Panc1 (cell line): ENCODE results near the gene ALLC. TPM values are rescaled to one million over a fixed set of nuclear protein-coding genes. Genes with fewer than 3 reads are reported as not detected.
A peak's percentile ranks its signal among the peaks of the same experiment; 100 is the strongest.

ENCODE experiments used
- ATAC-seq: fragments of 200-7000 bp; cut with Tn5 transposase; 2 replicates; pipeline ENCODE4 v1.9.1; 2020; ENCODE audit warnings: mild to moderate bottlenecking, moderate library complexity
- BruUV-seq: library from RNA; stranded (reverse); fragments of 400-500 nt; replicated peaks from 2 replicates; lab custom pipeline; 2021; lab: Mats Ljungman, UMichigan
- CTCF ChIA-PET: fragments of 300-600 bp; sonication (Branson Sonifier 250); formaldehyde crosslinking; loops from one replicate; lab custom pipeline; 2022; ENCODE audit warnings: antibody characterized with exemption; lab: Charles Lee
- POLR2A ChIA-PET: fragments of 300-600 bp; sonication (Branson Sonifier 250); formaldehyde crosslinking; loops from one replicate; lab custom pipeline; 2022; ENCODE audit warnings: antibody characterized with exemption; lab: Charles Lee
- DNase-seq: peaks from one replicate; pipeline ENCODE4 v3.0.0-alpha.2; 2010; ENCODE audit warnings: low read depth, low spot score
- H3K27ac ChIP-seq: 2 replicates; pipeline ENCODE4 v1.5.1; 2011; ENCODE audit warnings: mild to moderate bottlenecking, low read length, inconsistent platforms
- H3K27me3 ChIP-seq: fragments of 200-500 bp; sonication (Bioruptor generic); 2 replicates; pipeline ENCODE4 v1.6.0; 2014; ENCODE audit warnings: low read length, inconsistent platforms; ENCODE audit not compliant: control insufficient read depth, insufficient read depth
- H3K36me3 ChIP-seq: fragments of 200-500 bp; sonication (Bioruptor generic); 2 replicates; pipeline ENCODE4 v1.5.1; 2014; ENCODE audit warnings: inconsistent platforms, mild to moderate bottlenecking, low read length, moderate library complexity; ENCODE audit not compliant: control insufficient read depth, insufficient read depth
- H3K4me1 ChIP-seq: 2 replicates; pipeline ENCODE4 v1.5.1; 2011; ENCODE audit warnings: inconsistent platforms, mild to moderate bottlenecking, low read length, moderate library complexity; ENCODE audit not compliant: control insufficient read depth, insufficient read depth
- H3K4me3 ChIP-seq, 2 experiments: 2 replicates each; pipeline ENCODE4 v1.5.1; 2011 to 2012; ENCODE audit warnings: low read depth in 2 of 2, low read length in 2 of 2, mild to moderate bottlenecking in 2 of 2, inconsistent platforms in 1 of 2, moderate library complexity in 1 of 2
- H3K9me3 ChIP-seq: fragments of 200-500 bp; sonication (Bioruptor generic); 2 replicates; pipeline ENCODE4 v1.5.1; 2014; ENCODE audit warnings: low read depth, mild to moderate bottlenecking, inconsistent platforms, low read length, moderate library complexity; ENCODE audit not compliant: control insufficient read depth, insufficient read depth
- CTCF ChIP-seq: fragments of 450-650 bp; IDR thresholded peaks from 2 replicates; pipeline ENCODE4 v1.5.1; 2017; ENCODE audit warnings: mild to moderate bottlenecking
- POLR2AphosphoS5 ChIP-seq: IDR thresholded peaks from 2 replicates; pipeline ENCODE4 v1.6.1; 2012; ENCODE audit warnings: mild to moderate bottlenecking, low read depth, low read length, moderate library complexity
- SIN3A ChIP-seq: IDR thresholded peaks from 2 replicates; pipeline ENCODE4 v1.6.1; 2012; ENCODE audit warnings: low read depth, mild to moderate bottlenecking, low read length, moderate library complexity, borderline replicate concordance; ENCODE audit not compliant: insufficient read depth
- TCF7L2 ChIP-seq: IDR thresholded peaks from 2 replicates; pipeline ENCODE4 v1.6.1; 2011; ENCODE audit warnings: mild to moderate bottlenecking, low read depth, low read length, inconsistent platforms
- in situ Hi-C: cut with HindIII; loops from 2 replicates; pipeline ENCODE4 v1.10.0; 2016; ENCODE audit warnings: low sequenced_read_pairs, low pct_unique_long_range_greater_than_20kb
- intact Hi-C: fragments of 100-400 bp; cut with micrococcal nuclease; formaldehyde crosslinking; loops from one replicate; pipeline ENCODE4 v1.10.0; 2022; ENCODE audit not compliant: unreplicated experiment
- total RNA-seq: library from RNA; stranded (reverse); gene quantifications from one replicate; pipeline ENCODE4 v1.2.1, GENCODE V29; 2021; ENCODE audit not compliant: unreplicated experiment
- TF ChIP-seq, protein P1 (sequence below), 2 experiments: IDR thresholded peaks; 2 replicates each; pipeline ENCODE4 v1.6.1; 2011 to 2012; ENCODE audit warnings: low read depth in 2 of 2, control low read depth in 1 of 2, low read length in 1 of 2, mild to moderate bottlenecking in 1 of 2, moderate library complexity in 1 of 2; ENCODE audit not compliant: insufficient read depth in 1 of 2

Gene ALLC
- total RNA-seq, 1 experiment from 2014 or later: not detected

- Histone ChIP-seq H3K4me3 (no peak overlapping the region), H3K27me3 (peaks cover 12% of the 10 kb centered on the region), H3K27ac (no peak overlapping the region), H3K4me1 (no peaks in the 10 kb centered on the region), H3K9me3 (no peaks in the 10 kb centered on the region), H3K36me3 (no peaks in the 10 kb centered on the region)
- peak; percentile 7 for DNase-seq
- in situ Hi-C loops: no loop called here
- ATAC-seq: peak; percentile 78
- POLR2A ChIA-PET: no interaction called here
- peak; percentile 71 for TF ChIP-seq CTCF
- no peak for TF ChIP-seq TCF7L2
- CTCF ChIA-PET: interaction anchor here (1.1 to 1.3 kb wide), 2 partner anchors 36 to 88 kb away, joined by 5 read pairs; no protein-coding TSS in a partner anchor
- BruUV-seq: no TSS peak
- intact Hi-C loops: no loop called here
Observed at GRCh38 chr2:3692375-3692774, 34.4 kb downstream of the ALLC start.

- no peak for DNase-seq
- no peak overlapping the region for H3K27ac ChIP-seq
- ChIA-PET CTCF (no interaction called here), POLR2A (no interaction called here)
- ATAC-seq: no peak
- no peaks in the 10 kb centered on the region for H3K9me3 ChIP-seq
- in situ Hi-C loops: no loop called here
- H3K4me1 ChIP-seq: no peaks in the 10 kb centered on the region
- no TSS peak for BruUV-seq
- intact Hi-C loops: no loop called here
- H3K4me3 ChIP-seq: no peak overlapping the region
- H3K36me3 ChIP-seq: no peaks in the 10 kb centered on the region
- H3K27me3 ChIP-seq: peaks cover 12% of the 10 kb centered on the region
- no peak for TF ChIP-seq SIN3A
- TF ChIP-seq, protein P1, sequence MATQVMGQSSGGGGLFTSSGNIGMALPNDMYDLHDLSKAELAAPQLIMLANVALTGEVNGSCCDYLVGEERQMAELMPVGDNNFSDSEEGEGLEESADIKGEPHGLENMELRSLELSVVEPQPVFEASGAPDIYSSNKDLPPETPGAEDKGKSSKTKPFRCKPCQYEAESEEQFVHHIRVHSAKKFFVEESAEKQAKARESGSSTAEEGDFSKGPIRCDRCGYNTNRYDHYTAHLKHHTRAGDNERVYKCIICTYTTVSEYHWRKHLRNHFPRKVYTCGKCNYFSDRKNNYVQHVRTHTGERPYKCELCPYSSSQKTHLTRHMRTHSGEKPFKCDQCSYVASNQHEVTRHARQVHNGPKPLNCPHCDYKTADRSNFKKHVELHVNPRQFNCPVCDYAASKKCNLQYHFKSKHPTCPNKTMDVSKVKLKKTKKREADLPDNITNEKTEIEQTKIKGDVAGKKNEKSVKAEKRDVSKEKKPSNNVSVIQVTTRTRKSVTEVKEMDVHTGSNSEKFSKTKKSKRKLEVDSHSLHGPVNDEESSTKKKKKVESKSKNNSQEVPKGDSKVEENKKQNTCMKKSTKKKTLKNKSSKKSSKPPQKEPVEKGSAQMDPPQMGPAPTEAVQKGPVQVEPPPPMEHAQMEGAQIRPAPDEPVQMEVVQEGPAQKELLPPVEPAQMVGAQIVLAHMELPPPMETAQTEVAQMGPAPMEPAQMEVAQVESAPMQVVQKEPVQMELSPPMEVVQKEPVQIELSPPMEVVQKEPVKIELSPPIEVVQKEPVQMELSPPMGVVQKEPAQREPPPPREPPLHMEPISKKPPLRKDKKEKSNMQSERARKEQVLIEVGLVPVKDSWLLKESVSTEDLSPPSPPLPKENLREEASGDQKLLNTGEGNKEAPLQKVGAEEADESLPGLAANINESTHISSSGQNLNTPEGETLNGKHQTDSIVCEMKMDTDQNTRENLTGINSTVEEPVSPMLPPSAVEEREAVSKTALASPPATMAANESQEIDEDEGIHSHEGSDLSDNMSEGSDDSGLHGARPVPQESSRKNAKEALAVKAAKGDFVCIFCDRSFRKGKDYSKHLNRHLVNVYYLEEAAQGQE (IDR thresholded peaks at IDR 0.05; ENCODE audit: insufficient read depth in 1 of 2, low read depth in 2 of 2, low read length in 1 of 2): no peak
- no peak for TF ChIP-seq TCF7L2
- TF ChIP-seq CTCF: no peak
- no peak for TF ChIP-seq POLR2AphosphoS5
Observed at GRCh38 chr2:3696545-3696944, 38.5 kb downstream of the ALLC start.
